ENCODE results near the gene SLC38A7. TPM values are rescaled to one million over a fixed set of nuclear protein-coding genes. Genes with fewer than 3 reads are reported as not detected.

Gene SLC38A7
- total and polyA plus RNA-seq, 2 of the 13 experiments (the other 11 are each of a cell fraction or from before 2014, with no cell fraction given), result 13.2 to 14.1 TPM

- TF ChIP-seq, protein P1, sequence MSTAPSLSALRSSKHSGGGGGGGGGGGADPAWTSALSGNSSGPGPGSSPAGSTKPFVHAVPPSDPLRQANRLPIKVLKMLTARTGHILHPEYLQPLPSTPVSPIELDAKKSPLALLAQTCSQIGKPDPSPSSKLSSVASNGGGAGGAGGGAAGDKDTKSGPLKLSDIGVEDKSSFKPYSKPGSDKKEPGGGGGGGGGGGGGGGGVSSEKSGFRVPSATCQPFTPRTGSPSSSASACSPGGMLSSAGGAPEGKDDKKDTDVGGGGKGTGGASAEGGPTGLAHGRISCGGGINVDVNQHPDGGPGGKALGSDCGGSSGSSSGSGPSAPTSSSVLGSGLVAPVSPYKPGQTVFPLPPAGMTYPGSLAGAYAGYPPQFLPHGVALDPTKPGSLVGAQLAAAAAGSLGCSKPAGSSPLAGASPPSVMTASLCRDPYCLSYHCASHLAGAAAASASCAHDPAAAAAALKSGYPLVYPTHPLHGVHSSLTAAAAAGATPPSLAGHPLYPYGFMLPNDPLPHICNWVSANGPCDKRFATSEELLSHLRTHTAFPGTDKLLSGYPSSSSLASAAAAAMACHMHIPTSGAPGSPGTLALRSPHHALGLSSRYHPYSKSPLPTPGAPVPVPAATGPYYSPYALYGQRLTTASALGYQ (CRISPR knock-in tag; IDR thresholded peaks at IDR 0.05), result no peak
- peak; percentile 41; the same call in 1 of the 2 replicates for TF ChIP-seq NCOA1 (CRISPR knock-in tag; IDR thresholded peaks at IDR 0.05)
- TF ChIP-seq SALL1 (CRISPR knock-in tag; IDR thresholded peaks at IDR 0.05), result no peak
- TF ChIP-seq ZNF207 (IDR thresholded peaks at IDR 0.05; ENCODE audit: borderline replicate concordance), result no peak
- TF ChIP-seq HNF1B (CRISPR knock-in tag; IDR thresholded peaks at IDR 0.05), result peak; percentile 28; the same call in 1 of the 2 replicates
- TF ChIP-seq ZBTB44 (CRISPR knock-in tag; IDR thresholded peaks at IDR 0.05), result no peak
- TF ChIP-seq SRF (IDR thresholded peaks at IDR 0.05; ENCODE audit: low read depth, low read length), result no peak
- no peak for TF ChIP-seq HDAC2 (CRISPR knock-in tag; IDR thresholded peaks at IDR 0.05)
- no peak for TF ChIP-seq ARNTL (CRISPR knock-in tag; IDR thresholded peaks at IDR 0.05)
- TF ChIP-seq ATF7-NPFF (CRISPR knock-in tag; IDR thresholded peaks at IDR 0.05; ENCODE audit: low read depth), result no peak; the same call in 1 of the 2 replicates
- no peak for TF ChIP-seq U2AF2 (IDR thresholded peaks at IDR 0.05; ENCODE audit: low read depth, low read length)
- no peak for TF ChIP-seq MEIS2 (CRISPR knock-in tag; IDR thresholded peaks at IDR 0.05)
- TF ChIP-seq MLLT10 (CRISPR knock-in tag; IDR thresholded peaks at IDR 0.05), result no peak
- no peak for TF ChIP-seq MBNL3 (CRISPR knock-in tag; conservative IDR thresholded peaks at IDR 0.05)
- TF ChIP-seq HHEX (CRISPR knock-in tag; IDR thresholded peaks at IDR 0.05), result no peak
- TF ChIP-seq ARID5B (CRISPR knock-in tag; IDR thresholded peaks at IDR 0.05), result no peak
- 0 out of 2 replicates have a peak, but pooled peaks have one; percentile 76 for TF ChIP-seq SP140L (CRISPR knock-in tag; IDR thresholded peaks at IDR 0.05; ENCODE audit: borderline replicate concordance)
- no peak for TF ChIP-seq HMG20A (CRISPR knock-in tag; IDR thresholded peaks at IDR 0.05; ENCODE audit: borderline replicate concordance)
- no peak for TF ChIP-seq NFE2L1 (CRISPR knock-in tag; IDR thresholded peaks at IDR 0.05; ENCODE audit: borderline replicate concordance)
- no peak; the same call in 1 of the 2 replicates for TF ChIP-seq ZNF547 (CRISPR knock-in tag; IDR thresholded peaks at IDR 0.05)
- TF ChIP-seq TMF1 (CRISPR knock-in tag; IDR thresholded peaks at IDR 0.05; ENCODE audit: low read depth), result no peak
These were observed 48.7 kb upstream of the SLC38A7 start (continued) for GRCh38 chr16:58733248-58733670.

Measured in HepG2 (cell line).